Stimulated activated naive B cell treated with anti-CD40 and anti-IgM and Interleukin-4, amounts not matched to agents 10 μg/mL and 1 μg/mL and 100 μg/mL, for 72 hours (primary cell): ENCODE measurements around the gene RAB11FIP2.

Experiments
- ATAC-seq, 2 donors: fragments of 150-1000 bp; cut with Tn5 transposase; replicated peaks; 2 replicates each; pipeline ENCODE4 v1.10.0; 2021; ENCODE audit warnings: moderate library complexity in 1 of 2
- DNase-seq: peaks from one replicate; pipeline ENCODE4 v3.0.0; 2021
- H3K27ac Mint-ChIP-seq: one replicate; pipeline ENCODE4 v1.8.0; 2022; ENCODE audit warnings: mild to moderate bottlenecking, mixed read lengths
- H3K27me3 Mint-ChIP-seq, 2 donors: one replicate each; pipeline ENCODE4 v1.8.0; 2022; ENCODE audit warnings: mixed read lengths in 2 of 2
- H3K36me3 Mint-ChIP-seq, 2 donors: one replicate each; pipeline ENCODE4 v1.8.0; 2022; ENCODE audit warnings: mixed read lengths in 2 of 2, mild to moderate bottlenecking in 1 of 2
- H3K4me1 Mint-ChIP-seq, 2 donors: one replicate each; pipeline ENCODE4 v1.8.0; 2022; ENCODE audit warnings: mixed read lengths in 2 of 2, mild to moderate bottlenecking in 1 of 2
- H3K4me3 Mint-ChIP-seq, 2 donors: one replicate each; pipeline ENCODE4 v1.8.0; 2022; ENCODE audit warnings: mild to moderate bottlenecking in 2 of 2, mixed read lengths in 2 of 2, moderate library complexity in 1 of 2
- H3K9me3 Mint-ChIP-seq, 2 donors: one replicate each; pipeline ENCODE4 v1.8.0; 2022; ENCODE audit warnings: mixed read lengths in 2 of 2, mild to moderate bottlenecking in 1 of 2

RAB11FIP2 gene

GRCh38 chr10:118045837-118046394 lies 825 bp downstream of the RAB11FIP2 start:
- ATAC-seq (peak; percentile 6 to 26), DNase-seq (peak; percentile 21)
- no peaks in the 10 kb centered on the region for H3K36me3 Mint-ChIP-seq
- peak overlapping the region; percentile 92 for H3K27ac Mint-ChIP-seq
- H3K27me3 Mint-ChIP-seq = no peaks in the 10 kb centered on the region
- no peaks in the 10 kb centered on the region for H3K9me3 Mint-ChIP-seq
- H3K4me3 Mint-ChIP-seq = peak overlapping the region; percentile 89 to 90
- H3K4me1 Mint-ChIP-seq = peaks cover 9 to 14% of the 10 kb centered on the region in 2 donors

- H3K36me3 Mint-ChIP-seq = no peaks in the 10 kb centered on the region
- H3K4me3 Mint-ChIP-seq = peak overlapping the region; percentile 89 to 90
- DNase-seq = no peak
- H3K27ac Mint-ChIP-seq = peak overlapping the region; percentile 92
- H3K4me1 Mint-ChIP-seq = peaks cover 9 to 14% of the 10 kb centered on the region in 2 donors
- ATAC-seq = no peak
- H3K27me3 Mint-ChIP-seq = no peaks in the 10 kb centered on the region
- H3K9me3 Mint-ChIP-seq = no peaks in the 10 kb centered on the region
These were observed 1.4 kb downstream of the RAB11FIP2 start for GRCh38 chr10:118045158-118045836.

GRCh38 chr10:118042827-118043242 lies 3.9 kb downstream of the RAB11FIP2 start:
- no peak overlapping the region for H3K4me3 Mint-ChIP-seq
- H3K4me1 Mint-ChIP-seq = peaks cover 9 to 14% of the 10 kb centered on the region in 2 donors

DNA sequence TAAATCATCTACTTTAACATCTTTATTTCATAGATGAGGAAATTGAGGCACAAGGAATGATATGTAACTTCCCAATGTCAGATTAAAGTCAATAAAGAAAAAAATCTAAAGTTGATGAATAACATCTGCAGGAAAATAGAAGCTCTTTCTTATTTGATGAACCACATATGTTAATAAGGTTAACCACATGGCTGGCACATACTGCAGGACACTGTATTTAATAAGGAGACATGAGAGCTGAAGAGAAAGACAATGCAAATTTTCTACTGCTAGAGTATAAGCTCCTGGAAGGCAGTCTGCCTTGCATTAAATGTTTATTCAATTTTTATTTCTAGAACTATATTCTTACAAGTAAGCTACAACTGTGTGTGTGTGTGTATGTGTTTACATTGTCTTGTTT lies 4.4 kb downstream of the RAB11FIP2 start:
- Mint-ChIP-seq H3K36me3 (peaks cover 4 to 5% of the 10 kb centered on the region in 2 donors), H3K27me3 (no peaks in the 10 kb centered on the region), H3K4me1 (peaks cover 8 to 12% of the 10 kb centered on the region in 2 donors), H3K27ac (no peak overlapping the region), H3K9me3 (no peaks in the 10 kb centered on the region), H3K4me3 (no peak overlapping the region)
- no peak for ATAC-seq
- no peak for DNase-seq

More at GRCh38 chr10:118042827-118043242, 3.9 kb downstream of the RAB11FIP2 start:
- no peak for ATAC-seq
- Mint-ChIP-seq H3K27ac (no peak overlapping the region), H3K36me3 (peaks cover 4 to 5% of the 10 kb centered on the region in 2 donors), H3K27me3 (no peaks in the 10 kb centered on the region), H3K9me3 (no peaks in the 10 kb centered on the region)
- no peak for DNase-seq

GRCh38 chr10:118041316-118041715 lies 5.4 kb downstream of the RAB11FIP2 start:
- Mint-ChIP-seq H3K27me3 (no peaks in the 10 kb centered on the region), H3K4me1 (peaks cover 8% of the 10 kb centered on the region in 2 donors), H3K4me3 (no peak overlapping the region), H3K9me3 (no peaks in the 10 kb centered on the region), H3K27ac (no peak overlapping the region), H3K36me3 (peaks cover 4 to 5% of the 10 kb centered on the region in 2 donors)
- DNase-seq (no peak), ATAC-seq (no peak)

DNA sequence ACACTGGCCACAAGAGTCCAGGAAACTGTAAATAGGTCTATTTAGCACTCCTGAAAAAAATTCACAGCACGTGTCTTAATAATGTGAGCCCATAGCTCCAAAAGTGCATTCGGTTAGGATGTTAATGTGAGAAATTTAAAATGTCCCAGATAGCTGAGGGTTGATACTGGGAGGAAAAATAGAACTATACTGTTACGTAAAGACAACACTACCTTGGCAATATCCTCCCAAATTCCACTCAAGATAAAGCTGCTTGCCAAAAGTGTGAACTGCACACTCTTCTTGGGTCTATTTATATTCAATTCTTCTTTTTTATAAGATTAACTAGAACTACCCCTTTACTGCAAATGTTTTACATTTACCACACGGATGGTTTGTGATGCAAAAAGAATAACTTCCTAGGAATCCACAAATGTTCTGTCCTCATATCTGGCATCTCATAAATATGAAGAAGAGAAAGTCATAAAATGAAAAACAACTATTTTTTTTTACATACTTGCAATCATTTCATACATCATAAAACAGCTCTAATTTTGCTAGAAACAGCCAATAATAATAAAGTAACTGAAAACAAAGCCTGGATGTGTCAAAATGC lies 10.4 kb downstream of the RAB11FIP2 start:
- ATAC-seq = no peak
- H3K27me3 Mint-ChIP-seq = no peaks in the 10 kb centered on the region
- no peaks in the 10 kb centered on the region for H3K9me3 Mint-ChIP-seq
- H3K4me3 Mint-ChIP-seq = no peak overlapping the region
- no peaks in the 10 kb centered on the region for H3K4me1 Mint-ChIP-seq
- no peak overlapping the region for H3K27ac Mint-ChIP-seq
- DNase-seq = no peak
- peaks cover 9 to 18% of the 10 kb centered on the region in 2 donors for H3K36me3 Mint-ChIP-seq

DNA sequence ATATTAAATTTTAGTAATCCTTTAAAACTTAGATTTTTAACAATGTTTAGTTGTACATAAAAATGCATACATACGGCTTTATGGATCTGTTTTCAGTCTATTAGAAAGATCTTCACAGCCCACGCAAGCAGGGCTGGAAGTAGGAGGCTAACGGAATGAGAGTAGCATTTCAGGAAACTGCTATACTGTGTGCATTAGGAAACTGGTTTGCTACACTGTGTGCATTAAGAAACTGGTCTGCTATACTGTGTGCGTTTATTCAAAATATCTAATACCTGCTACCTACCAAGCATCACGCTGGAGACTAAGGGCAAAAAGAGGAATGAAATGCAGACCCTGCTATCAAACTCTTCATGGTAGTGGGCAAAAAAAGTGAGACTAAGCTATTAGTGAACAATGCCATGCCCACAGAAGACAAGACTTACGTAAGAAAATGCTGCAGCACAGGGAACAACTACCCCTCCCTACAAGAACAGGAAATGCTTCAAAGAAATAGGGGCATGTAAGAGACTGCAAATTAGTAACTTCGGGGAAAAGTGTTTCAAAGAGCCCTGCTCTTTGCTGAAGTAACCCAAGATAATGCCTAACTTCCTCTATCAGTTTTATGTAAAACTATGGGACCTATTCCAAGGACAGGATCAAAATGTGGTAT lies 11.3 kb downstream of the RAB11FIP2 start:
- H3K27ac Mint-ChIP-seq = no peak overlapping the region
- H3K9me3 Mint-ChIP-seq = no peaks in the 10 kb centered on the region
- H3K4me1 Mint-ChIP-seq = no peaks in the 10 kb centered on the region
- no peak for DNase-seq
- ATAC-seq = no peak
- H3K27me3 Mint-ChIP-seq = no peaks in the 10 kb centered on the region
- H3K4me3 Mint-ChIP-seq = no peak overlapping the region
- peaks cover 11 to 25% of the 10 kb centered on the region in 2 donors for H3K36me3 Mint-ChIP-seq

DNA sequence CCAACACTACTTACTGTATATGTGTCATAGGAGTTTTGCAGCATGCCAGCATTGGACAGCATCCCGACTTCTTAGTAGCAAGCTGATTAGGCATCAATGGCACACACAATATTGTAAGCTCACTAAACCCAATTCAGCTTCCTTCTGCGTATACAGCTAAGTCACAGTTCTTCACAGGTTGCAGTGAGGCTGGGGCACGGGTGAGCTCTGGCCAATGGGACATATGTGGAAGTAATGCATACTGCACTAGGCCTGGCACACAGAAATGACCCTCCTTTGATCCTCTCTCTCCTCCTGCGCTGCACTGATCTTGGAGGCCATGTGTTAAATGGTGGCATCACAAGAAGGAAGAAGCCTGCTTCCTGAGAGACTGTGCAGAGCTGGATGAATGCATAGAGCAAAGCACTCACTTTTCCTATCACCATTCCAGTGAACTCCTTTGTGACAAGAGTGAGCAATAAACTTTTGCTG lies 11.9 kb downstream of the RAB11FIP2 start:
- no peak overlapping the region for H3K27ac Mint-ChIP-seq
- ATAC-seq = no peak

DNA sequence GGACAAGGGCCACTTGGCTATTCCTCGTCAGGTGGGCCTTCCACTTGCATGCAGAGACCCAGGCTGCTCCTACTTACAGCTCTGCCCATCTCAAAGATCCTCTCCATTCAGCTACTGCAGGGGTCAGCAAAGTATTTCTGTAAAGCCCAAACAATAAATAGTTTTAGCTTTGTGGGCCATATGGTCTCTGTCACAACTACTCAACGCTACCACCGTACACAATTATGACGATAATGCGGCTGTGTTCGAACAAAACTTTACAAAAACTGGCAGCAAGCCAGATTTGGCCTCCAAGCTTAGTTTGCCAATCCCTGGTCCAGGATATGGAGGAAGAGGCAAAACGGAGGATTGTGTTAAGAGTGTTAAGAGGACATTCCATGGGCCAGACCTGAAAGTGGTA lies 12.8 kb downstream of the RAB11FIP2 start:
- peaks cover 11 to 26% of the 10 kb centered on the region in 2 donors for H3K36me3 Mint-ChIP-seq
- DNase-seq = no peak
- H3K4me1 Mint-ChIP-seq = peaks cover 0 to 3% of the 10 kb centered on the region in 2 donors
- H3K27ac Mint-ChIP-seq = no peak overlapping the region
- no peak for ATAC-seq
- no peak overlapping the region for H3K4me3 Mint-ChIP-seq
- no peaks in the 10 kb centered on the region for H3K9me3 Mint-ChIP-seq
- no peaks in the 10 kb centered on the region for H3K27me3 Mint-ChIP-seq

More for the DNA sequence above, 11.9 kb downstream of the RAB11FIP2 start:
- Mint-ChIP-seq H3K9me3 (no peaks in the 10 kb centered on the region), H3K36me3 (peaks cover 11 to 25% of the 10 kb centered on the region in 2 donors), H3K27me3 (no peaks in the 10 kb centered on the region), H3K4me1 (no peaks in the 10 kb centered on the region), H3K4me3 (no peak overlapping the region)
- no peak for DNase-seq

DNA sequence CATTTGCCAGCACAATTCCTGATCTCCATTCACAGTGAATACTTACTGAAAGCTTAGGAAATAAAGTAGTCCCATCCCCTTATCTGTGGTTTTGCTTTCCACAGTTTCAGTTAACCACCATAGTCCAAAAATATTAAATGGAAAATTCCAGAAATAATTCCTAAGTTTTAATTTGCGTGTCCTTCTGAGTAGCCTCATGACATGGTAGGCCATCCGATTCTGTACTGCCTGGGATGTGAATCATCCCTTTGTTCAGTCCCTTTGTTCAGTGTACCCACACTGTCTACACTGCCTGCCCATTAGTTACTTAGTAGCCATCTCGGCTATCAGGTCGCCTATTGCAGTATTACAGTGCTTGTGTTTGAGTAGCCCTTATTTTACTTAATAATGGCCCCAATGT lies 14.2 kb downstream of the RAB11FIP2 start:
- H3K27ac Mint-ChIP-seq = no peak overlapping the region
- DNase-seq (no peak), ATAC-seq (no peak)
- H3K9me3 Mint-ChIP-seq = no peaks in the 10 kb centered on the region
- peaks cover 0 to 3% of the 10 kb centered on the region in 2 donors for H3K4me1 Mint-ChIP-seq
- H3K36me3 Mint-ChIP-seq = peaks cover 10 to 28% of the 10 kb centered on the region in 2 donors
- H3K27me3 Mint-ChIP-seq = no peaks in the 10 kb centered on the region
- no peak overlapping the region for H3K4me3 Mint-ChIP-seq

DNA sequence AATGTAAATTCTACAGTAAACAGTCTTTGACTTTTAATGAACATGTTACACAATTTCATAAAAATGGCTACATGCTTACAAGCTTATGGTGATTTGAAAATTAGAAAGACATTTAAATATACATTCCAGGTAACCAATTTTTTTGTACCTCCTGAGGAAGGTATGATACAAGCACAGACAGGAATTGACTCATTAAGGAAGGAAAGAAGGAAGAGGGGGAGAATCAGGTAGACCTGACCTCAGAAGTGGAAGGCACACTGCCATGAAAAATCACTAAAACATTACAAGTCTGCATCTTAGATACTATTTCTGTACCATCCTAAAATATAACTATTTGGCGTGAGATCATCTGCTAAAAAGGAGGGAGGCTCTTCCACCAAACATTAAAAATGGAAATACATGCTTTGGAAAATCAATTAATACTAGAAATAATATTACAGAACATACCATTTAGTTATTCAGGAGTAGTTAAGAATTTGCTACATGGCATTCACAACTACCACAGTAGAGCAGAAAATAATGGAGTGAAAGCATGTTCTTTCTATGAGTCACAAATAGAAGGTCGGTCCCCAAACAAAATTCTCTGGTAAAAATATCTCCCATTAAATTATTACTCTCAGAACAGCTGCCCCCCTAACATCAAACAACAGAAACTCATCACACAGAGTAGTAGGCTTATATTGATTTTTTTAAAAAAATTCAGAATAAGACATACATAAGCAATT lies 15.2 kb downstream of the RAB11FIP2 start:
- H3K27me3 Mint-ChIP-seq = no peaks in the 10 kb centered on the region
- DNase-seq (no peak), ATAC-seq (no peak)
- H3K27ac Mint-ChIP-seq = no peak overlapping the region
- H3K4me1 Mint-ChIP-seq = peaks cover 0 to 3% of the 10 kb centered on the region in 2 donors
- no peaks in the 10 kb centered on the region for H3K9me3 Mint-ChIP-seq
- H3K36me3 Mint-ChIP-seq = peaks cover 10 to 28% of the 10 kb centered on the region in 2 donors
- H3K4me3 Mint-ChIP-seq = no peak overlapping the region

- no peak overlapping the region for H3K4me3 Mint-ChIP-seq
These were observed 18.1 kb downstream of the RAB11FIP2 start for GRCh38 chr10:118028619-118029018.

DNA sequence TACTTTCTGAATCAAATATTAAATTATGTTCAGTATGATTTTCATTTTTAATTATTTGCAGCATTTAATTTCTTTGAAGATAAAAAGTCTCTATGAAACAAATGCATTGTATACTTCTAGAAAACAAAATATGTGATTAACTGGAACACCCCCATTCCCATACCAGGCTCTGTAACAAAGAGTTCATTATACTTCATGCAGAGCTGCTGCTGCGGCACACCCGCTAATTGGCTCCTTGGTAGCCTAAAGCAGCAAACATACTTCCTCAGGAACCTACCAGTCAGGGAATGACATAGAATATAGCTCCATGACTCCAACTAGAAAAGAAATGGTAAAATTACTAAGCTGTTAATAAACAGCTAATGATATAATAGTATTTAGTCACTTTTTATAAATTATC lies 19.3 kb downstream of the RAB11FIP2 start:
- peaks cover 6 to 23% of the 10 kb centered on the region in 2 donors for H3K36me3 Mint-ChIP-seq
- H3K4me3 Mint-ChIP-seq = no peak overlapping the region
- H3K27ac Mint-ChIP-seq = no peak overlapping the region
- ATAC-seq (no peak), DNase-seq (no peak)
- no peaks in the 10 kb centered on the region for H3K27me3 Mint-ChIP-seq
- peaks cover 0 to 5% of the 10 kb centered on the region in 2 donors for H3K4me1 Mint-ChIP-seq
- H3K9me3 Mint-ChIP-seq = no peaks in the 10 kb centered on the region

More at GRCh38 chr10:118028619-118029018, 18.1 kb downstream of the RAB11FIP2 start:
- ATAC-seq (no peak), DNase-seq (no peak)
- H3K4me1 Mint-ChIP-seq = peaks cover 0 to 5% of the 10 kb centered on the region in 2 donors
- no peaks in the 10 kb centered on the region for H3K27me3 Mint-ChIP-seq
- no peaks in the 10 kb centered on the region for H3K9me3 Mint-ChIP-seq
- no peak overlapping the region for H3K27ac Mint-ChIP-seq
- peaks cover 6 to 30% of the 10 kb centered on the region in 2 donors for H3K36me3 Mint-ChIP-seq

- Mint-ChIP-seq H3K27ac (no peak overlapping the region), H3K9me3 (no peaks in the 10 kb centered on the region), H3K27me3 (no peaks in the 10 kb centered on the region), H3K4me1 (peaks cover 0 to 5% of the 10 kb centered on the region in 2 donors), H3K4me3 (no peak overlapping the region), H3K36me3 (peaks cover 6 to 21% of the 10 kb centered on the region in 2 donors)
- no peak for DNase-seq
- no peak for ATAC-seq
These were observed 19.8 kb downstream of the RAB11FIP2 start for GRCh38 chr10:118026936-118027335.
